ENCODE measurements around the gene DCUN1D5.
A peak's percentile ranks its signal among the peaks of the same experiment; 100 is the strongest.

The DCUN1D5 gene

DNA sequence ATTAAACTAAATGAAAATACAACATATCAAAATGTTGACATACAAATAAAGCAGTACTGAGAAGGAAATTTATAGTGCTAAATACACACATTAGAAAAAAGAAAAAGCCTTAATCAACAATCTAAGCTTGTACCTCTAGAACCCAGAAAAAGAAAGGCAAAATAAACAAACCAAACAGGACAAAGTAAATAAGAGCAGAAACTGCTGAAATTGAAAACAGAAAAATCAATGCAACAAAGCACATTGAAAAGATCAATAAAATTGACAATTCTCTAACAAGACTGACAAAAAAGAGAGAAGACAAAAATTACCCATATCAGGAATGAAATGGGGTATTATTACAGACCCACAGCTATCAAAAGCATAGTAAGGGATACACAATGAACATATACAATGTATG, 21.0 kb downstream of the DCUN1D5 start:
- H3K36me3 ChIP-seq (ENCODE audit: control insufficient read depth, insufficient read depth, low read length), result no peaks in the 10 kb centered on the region
- no peak for DNase-seq (ENCODE audit: extremely low read depth, insufficient read length)
- TF ChIP-seq CTCF (IDR thresholded peaks at IDR 0.05; ENCODE audit: insufficient read depth, low read length, poor library complexity, severe bottlenecking), result no peak

GRCh38 chr11:103070142-103070541, 21.8 kb downstream of the DCUN1D5 start:
- TF ChIP-seq CTCF (IDR thresholded peaks at IDR 0.05; ENCODE audit: insufficient read depth, low read length, poor library complexity, severe bottlenecking), result no peak
- no peak overlapping the region for H3K4me3 ChIP-seq (replicated peaks; ENCODE audit: low read depth, low read length)
- no peaks in the 10 kb centered on the region for H3K36me3 ChIP-seq (ENCODE audit: control insufficient read depth, insufficient read depth, low read length)
- no peak for DNase-seq (ENCODE audit: extremely low read depth, insufficient read length)
- H3K27me3 ChIP-seq (replicated peaks; ENCODE audit: control insufficient read depth, insufficient read depth, low read length), result no peaks in the 10 kb centered on the region

More for the DNA sequence above, 21.0 kb downstream of the DCUN1D5 start:
- Histone ChIP-seq H3K4me3 (replicated peaks; ENCODE audit: low read depth, low read length) (no peak overlapping the region), H3K27me3 (replicated peaks; ENCODE audit: control insufficient read depth, insufficient read depth, low read length) (no peaks in the 10 kb centered on the region)

DNA sequence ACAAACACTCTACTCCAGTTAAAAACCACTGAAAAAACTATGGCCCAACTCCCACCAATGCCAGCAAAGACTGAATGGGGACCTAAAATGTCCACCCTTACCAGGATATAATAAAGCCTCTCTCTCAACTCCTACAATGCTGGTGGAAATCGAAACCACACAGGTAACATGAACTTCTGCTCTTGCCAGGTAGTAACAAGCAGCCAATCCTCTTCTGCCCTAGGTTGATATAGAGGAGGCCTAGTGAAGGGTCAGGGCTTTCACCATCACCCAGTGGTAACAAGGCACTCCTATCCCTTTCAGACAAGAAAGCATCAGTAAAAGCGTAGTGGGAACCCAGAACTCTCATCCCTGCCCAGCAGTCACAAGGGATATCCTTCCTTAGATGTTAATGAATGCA, 22.6 kb downstream of the DCUN1D5 start:
- DNase-seq (ENCODE audit: extremely low read depth, insufficient read length), result no peak
- no peaks in the 10 kb centered on the region for H3K27me3 ChIP-seq (replicated peaks; ENCODE audit: control insufficient read depth, insufficient read depth, low read length)
- TF ChIP-seq CTCF (IDR thresholded peaks at IDR 0.05; ENCODE audit: insufficient read depth, low read length, poor library complexity, severe bottlenecking), result no peak
- H3K4me3 ChIP-seq (replicated peaks; ENCODE audit: low read depth, low read length), result no peak overlapping the region
- no peaks in the 10 kb centered on the region for H3K36me3 ChIP-seq (ENCODE audit: control insufficient read depth, insufficient read depth, low read length)

DNA sequence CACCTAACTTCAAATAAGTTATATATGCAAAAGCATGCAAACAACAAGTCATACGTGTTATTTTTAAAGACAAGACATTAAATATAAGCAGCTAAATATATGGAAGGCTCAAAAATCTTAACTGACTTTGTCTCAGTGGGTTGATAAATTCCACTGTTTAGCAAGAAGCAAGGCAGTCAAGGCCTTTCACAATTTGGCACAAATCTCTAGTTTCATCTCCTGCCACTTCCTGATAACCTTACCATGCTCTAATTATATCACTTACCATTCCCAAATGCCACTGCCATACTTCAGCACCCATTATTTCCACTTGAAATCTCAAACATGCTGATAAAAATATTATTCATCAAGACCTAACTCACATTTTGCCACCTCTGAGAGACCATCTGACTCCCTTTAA, 24.8 kb downstream of the DCUN1D5 start:
- Histone ChIP-seq H3K4me3 (replicated peaks; ENCODE audit: low read depth, low read length) (no peak overlapping the region), H3K27me3 (replicated peaks; ENCODE audit: control insufficient read depth, insufficient read depth, low read length) (no peaks in the 10 kb centered on the region), H3K36me3 (ENCODE audit: control insufficient read depth, insufficient read depth, low read length) (no peaks in the 10 kb centered on the region)
- DNase-seq (ENCODE audit: extremely low read depth, insufficient read length), result no peak
- TF ChIP-seq CTCF (IDR thresholded peaks at IDR 0.05; ENCODE audit: insufficient read depth, low read length, poor library complexity, severe bottlenecking), result no peak

DNA sequence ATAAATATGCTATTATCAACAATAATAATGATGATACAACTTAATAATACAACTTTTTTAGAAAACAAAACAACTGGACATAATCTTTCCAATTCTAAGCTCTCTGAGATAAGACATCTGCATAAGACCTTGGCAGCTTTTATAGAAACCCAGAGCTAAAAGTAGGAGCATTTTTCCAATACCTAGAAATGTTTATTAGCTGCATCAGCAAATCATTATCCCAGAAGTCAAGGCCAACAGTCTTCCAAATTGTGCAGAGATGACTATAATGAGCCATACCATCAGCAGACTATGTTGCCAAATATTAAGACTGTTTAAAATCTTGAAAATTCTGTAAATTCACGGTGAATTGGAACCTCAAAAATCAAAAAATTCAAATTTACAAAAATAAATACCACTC, 30.3 kb downstream of the DCUN1D5 start:
- no peak for DNase-seq (ENCODE audit: extremely low read depth, insufficient read length)
- no peaks in the 10 kb centered on the region for H3K27me3 ChIP-seq (replicated peaks; ENCODE audit: control insufficient read depth, insufficient read depth, low read length)
- TF ChIP-seq CTCF (IDR thresholded peaks at IDR 0.05; ENCODE audit: insufficient read depth, low read length, poor library complexity, severe bottlenecking), result no peak
- 0 out of 2 replicates have a peak, but pooled peaks cover 2% of the 10 kb centered on the region for H3K36me3 ChIP-seq (ENCODE audit: control insufficient read depth, insufficient read depth, low read length)
- no peak overlapping the region for H3K4me3 ChIP-seq (replicated peaks; ENCODE audit: low read depth, low read length)

GRCh38 chr11:103055221-103055890, 36.6 kb downstream of the DCUN1D5 start:
- Histone ChIP-seq H3K36me3 (ENCODE audit: control insufficient read depth, insufficient read depth, low read length) (0 out of 2 replicates have a peak, but pooled peaks cover 2% of the 10 kb centered on the region), H3K4me3 (replicated peaks; ENCODE audit: low read depth, low read length) (no peak overlapping the region), H3K27me3 (replicated peaks; ENCODE audit: control insufficient read depth, insufficient read depth, low read length) (no peaks in the 10 kb centered on the region)
- DNase-seq (ENCODE audit: extremely low read depth, insufficient read length), result no peak
- peak; percentile 61 for TF ChIP-seq CTCF (IDR thresholded peaks at IDR 0.05; ENCODE audit: insufficient read depth, low read length, poor library complexity, severe bottlenecking)
